ENCODE results near the gene CUX1.
"Not testable (repeated sequence)": the region's sequence is repeated elsewhere in the genome, so short reads cannot be mapped to it uniquely, and the experiment has no call there.

The CUX1 gene

GRCh38 chr7:102297487-102298218 lies 480.2 kb downstream of the CUX1 start:
- DNase-seq: no peak

DNA sequence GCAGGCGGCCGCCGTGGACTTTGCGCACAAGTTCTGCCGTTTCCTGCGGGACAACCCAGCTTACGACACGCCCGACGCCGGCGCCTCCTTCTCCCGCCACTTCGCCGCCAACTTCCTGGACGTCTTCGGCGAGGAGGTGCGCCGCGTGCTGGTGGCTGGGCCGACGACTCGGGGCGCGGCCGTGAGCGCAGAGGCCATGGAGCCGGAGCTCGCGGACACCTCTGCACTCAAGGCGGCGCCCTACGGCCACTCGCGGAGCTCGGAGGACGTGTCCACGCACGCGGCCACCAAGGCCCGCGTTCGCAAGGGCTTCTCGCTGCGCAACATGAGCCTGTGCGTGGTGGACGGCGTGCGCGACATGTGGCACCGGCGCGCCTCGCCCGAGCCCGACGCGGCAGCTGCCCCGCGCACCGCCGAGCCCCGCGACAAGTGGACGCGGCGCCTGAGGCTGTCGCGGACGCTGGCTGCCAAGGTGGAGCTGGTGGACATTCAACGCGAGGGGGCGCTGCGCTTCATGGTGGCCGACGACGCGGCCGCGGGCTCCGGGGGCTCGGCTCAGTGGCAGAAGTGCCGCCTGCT lies 483.3 kb downstream of the CUX1 start:
- no peak for DNase-seq

- DNase-seq: not testable (repeated sequence)
Measured at GRCh38 chr7:102301367-102301766, 483.9 kb downstream of the CUX1 start.

DNA sequence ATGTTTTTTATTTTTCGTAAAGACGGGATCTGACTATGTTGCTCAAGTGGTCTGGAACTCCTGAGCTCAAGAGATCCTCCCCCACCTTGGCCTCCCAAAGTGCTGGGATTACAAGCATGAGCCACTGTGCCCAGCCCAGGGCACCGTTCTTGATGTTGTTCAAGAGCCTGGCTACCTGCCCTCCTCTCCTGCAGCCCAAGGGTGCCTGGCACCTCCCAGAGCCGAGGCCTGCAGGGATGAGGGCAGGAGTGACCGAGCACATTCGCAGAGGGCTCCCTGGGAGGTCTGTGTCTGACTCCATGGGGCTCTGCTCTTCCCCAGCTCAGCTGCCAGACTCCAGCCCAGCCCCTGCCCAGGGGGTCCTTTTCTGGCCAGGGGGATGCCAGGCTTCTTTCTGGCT lies 484.6 kb downstream of the CUX1 start:
- no peak for DNase-seq

DNA sequence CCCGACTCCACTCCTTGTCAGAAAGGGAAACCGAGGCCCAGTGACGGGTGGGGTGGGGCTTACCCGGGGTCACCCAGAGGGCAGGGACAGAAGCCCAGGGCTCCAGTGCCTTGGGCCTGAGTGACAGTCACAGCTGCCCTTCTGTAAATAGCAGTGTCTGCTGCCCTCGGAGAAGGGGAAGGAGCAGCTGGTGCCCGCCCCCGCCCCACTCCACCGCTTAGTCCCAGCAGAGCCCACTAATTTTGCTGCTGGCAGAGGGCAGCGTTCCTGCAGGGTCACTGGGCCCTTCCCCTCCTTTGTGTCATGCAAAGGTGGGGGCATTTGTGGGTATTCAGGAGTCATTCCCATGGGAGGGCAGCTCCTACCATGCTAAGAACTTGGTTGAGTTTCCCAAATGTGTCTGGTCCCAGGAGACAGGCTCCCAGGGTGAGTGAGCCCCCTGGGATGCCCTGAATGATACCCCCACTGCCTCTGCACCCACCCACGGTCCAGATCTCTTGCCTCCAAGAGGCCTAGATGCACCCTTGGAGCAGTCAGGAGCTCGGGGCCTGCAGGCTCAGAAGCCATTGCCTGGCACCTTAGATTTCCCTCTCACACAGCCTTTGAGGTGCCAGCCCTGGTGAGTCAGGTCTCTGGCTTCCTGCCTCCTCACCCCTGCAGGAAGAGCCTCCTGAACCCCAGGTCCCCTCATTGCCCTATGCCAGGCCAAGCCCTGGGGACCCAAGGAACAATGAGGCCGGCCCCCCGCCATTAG lies 486.4 kb downstream of the CUX1 start:
- no peak for DNase-seq

GRCh38 chr7:102304668-102305067 lies 487.2 kb downstream of the CUX1 start:
- no peak for DNase-seq

DNA sequence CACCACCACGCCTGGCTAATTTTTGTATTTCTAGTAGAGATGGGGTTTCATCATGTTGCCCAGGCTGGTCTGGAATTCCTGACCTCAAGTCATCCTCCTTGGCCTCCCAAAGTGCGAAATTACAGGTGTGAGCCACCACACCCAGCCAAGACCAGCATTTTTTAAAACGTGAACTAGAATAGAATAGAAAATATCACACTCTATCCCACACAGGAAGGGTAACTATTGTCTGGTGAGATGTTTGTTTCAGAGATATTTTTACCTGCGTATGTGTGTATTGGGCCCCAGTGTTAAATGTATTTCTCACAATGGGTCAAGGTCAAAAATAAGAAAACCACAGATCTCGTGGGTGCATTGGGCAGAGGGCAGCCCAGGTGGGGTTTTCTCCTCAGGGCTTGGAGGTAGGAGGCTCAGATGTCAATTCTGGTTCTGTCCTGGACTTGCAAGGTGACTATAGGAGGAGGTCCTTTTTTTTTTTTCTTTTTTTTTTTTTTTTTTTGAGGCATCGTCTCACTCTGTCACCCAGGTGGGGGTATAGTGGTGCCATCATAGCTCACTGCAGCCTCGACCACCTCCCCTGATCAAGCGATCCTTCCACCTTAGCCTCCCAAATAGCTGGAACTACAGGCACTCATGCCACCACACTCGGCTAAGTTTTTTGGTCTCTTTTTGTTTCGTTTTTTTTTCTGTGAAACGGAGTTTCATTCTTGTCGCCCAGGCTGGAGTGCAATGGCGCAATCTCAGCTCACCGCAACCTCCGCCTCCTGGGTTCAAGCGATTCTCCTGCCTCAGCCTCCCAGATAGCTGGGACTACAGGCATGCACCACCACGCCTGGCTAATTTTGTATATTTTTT lies 488.2 kb downstream of the CUX1 start:
- no peak for DNase-seq

DNA sequence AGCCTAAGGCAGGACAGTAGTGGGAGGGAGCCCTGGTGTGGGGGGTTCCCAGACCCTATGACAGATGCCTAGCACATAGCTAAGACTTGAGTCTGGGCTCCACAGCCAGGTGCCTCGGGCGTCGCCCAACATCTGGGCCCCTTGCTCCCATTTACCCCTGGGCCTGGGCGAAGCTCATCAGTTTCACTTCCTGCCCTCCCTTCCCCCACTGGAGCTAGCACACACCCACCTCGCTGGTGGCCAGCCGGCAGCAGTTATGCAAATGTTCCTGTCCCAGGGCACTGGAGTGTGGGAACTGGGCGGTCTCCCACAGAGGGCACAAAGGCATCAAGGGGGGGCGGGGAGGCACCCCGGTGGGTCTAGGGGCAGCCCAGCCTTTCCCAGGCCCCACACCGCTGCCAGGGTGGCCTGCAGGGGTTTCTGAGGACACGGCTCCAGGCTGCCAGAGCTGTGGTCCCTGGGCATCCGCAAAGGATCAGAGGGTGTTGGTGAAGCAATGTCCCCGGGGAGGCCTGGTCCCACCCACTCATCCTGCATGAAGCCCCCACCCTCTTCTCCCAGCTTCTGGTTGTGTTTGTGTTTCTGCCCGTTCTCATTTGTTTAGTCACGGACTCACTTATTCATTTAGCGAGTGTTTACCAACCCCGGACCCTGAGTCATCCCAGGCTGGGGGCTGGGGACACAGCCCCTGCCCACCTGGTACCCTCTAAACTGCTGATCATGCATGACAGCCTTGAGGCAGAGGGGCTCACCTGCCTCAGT lies 489.7 kb downstream of the CUX1 start:
- no peak for DNase-seq

DNA sequence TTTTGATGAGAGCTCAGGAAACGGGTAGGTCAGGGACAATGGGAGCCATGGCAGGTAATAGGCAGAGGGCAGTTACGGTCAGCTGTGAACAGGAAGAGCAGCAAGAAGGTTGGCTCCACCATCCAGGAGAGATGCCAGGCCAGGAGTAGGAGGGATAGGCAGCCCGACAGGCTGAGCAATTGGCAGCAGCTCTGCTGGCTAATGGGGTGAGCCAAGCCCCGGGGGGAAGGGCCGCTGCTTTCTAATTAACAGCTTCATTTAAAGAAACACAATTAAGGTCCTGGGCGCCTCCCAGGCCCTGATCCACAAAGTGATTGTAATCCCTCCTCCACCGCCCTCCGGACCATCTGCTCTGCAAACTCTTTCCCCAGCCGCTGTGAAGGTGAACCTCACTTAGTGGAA lies 493.0 kb downstream of the CUX1 start:
- DNase-seq: no peak

DNA sequence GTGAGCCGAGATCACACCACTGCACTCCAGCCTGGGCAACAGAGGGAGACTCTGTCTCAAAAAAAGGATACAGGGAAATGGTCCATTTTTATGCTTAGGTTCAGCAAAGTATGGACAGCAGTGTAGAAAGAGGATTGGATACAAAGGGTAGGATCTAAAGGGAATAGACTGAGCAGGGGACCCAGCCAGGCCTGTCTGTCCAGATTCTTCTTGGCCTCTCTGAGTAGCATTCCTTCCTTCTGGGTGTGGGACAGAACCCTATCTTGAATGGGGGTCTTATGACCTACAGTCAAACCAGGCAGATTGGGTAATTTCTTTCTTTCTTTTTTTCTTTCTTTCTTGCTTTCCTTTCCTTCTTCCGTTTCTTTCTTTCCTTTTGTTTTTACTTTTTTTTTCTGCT lies 494.9 kb downstream of the CUX1 start:
- no peak for DNase-seq

- no peak for DNase-seq
Measured at GRCh38 chr7:102313997-102314780, 496.8 kb downstream of the CUX1 start.

DNA sequence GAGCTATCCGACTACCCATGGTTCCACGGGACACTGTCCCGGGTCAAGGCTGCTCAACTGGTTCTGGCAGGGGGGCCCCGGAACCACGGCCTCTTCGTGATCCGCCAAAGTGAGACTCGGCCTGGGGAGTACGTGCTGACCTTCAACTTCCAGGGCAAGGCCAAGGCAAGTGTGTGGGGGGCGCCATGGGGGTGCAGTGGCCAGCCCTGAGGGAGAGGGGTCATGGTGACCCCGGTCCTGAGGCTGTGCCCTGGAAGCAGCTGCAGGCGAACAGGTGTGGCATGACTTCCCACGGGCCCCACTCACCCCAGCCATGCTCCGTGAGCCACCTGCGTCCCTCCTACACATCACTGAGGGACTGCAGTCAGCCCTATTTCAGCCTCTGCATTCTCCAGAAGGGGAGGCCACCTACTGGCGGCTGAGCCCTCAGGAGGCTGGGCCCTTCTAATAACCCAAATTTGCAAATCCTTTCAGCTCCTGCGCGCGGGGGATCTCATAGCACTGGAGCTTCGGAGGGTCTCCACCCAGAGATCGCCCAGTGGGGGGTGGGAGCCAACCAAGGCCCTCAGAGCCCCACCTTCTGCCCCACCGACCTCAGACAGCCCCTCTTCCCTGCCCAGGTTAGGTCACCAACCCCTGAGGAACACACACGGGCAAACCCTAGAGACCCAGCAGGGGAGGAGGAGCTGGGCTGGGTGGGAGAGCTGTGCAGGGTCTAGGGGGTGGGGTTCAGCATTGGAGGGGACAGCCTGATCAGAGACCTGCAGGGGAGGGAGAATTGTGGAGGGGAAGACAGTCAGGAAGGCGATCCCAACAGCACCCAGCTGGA lies 500.0 kb downstream of the CUX1 start:
- no peak for DNase-seq

- DNase-seq: no peak
Measured at GRCh38 chr7:102318482-102318971, 501.1 kb downstream of the CUX1 start.

DNA sequence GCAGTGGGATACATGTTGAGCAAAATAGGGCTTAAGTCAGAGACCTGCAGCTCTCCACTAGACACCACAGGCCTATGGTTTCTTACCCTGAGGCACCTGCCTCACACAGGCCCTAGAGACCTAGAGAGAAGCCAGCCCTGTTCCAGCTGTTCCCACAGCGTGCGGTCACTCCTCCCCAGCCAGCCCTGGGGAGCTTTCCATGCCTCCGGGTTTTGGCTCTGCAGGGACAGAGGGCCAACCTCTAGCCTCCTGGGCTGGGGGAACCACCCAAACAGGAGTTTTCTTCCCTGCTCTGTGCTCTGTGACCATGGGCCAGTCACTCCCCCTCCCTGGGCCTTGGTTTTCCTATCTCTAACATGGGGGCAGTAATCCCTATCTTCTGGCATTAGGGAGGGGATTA lies 502.2 kb downstream of the CUX1 start:
- DNase-seq: no peak

- DNase-seq: no peak
Measured at GRCh38 chr7:102320181-102320580, 502.8 kb downstream of the CUX1 start.

DNA sequence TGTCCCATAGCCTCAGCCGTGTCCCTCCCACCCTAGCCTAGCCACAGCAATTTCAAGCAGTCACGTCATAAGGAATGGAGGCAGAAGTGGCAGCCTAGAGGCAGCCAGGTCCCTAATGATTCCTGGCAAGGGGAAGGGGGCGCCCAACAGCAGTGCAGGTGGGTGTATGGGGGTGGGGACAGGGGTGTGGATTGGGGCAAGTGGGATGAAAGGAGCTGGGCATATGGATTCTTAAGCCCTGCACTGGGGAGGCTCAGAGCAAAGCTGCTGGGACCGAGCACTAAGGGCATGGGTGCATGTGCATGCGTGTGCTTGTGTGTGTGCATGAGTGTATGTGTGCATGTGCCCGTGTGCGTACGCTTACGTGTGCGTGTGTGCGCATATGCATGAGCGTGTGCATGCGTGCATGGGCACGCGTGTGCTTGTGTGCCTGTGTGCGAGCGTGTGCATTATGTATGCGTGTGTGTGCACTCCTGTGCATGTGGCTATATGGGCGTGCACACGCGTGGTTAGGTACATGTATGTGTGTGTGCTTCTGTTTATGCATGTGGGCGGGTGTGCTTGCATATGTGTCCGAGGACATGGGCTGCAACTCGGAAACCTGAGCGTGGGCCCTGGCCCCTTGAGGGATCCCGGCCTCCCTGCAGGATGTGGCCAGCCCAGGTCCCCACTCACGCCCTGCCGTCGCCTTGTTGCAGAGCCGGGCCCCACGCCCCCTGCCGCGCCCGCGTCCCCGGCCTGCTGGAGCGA lies 503.4 kb downstream of the CUX1 start:
- no peak for DNase-seq

GRCh38 chr7:102321351-102322201 lies 504.1 kb downstream of the CUX1 start:
- no peak for DNase-seq

GRCh38 chr7:102322202-102322715 lies 504.8 kb downstream of the CUX1 start:
- no peak for DNase-seq

GRCh38 chr7:102323914-102324195 lies 506.4 kb downstream of the CUX1 start:
- DNase-seq: no peak
